NB4 (cell line): ENCODE results near the gene FGL2.
"Not testable (repeated sequence)": the region's sequence is repeated elsewhere in the genome, so short reads cannot be mapped to it uniquely, and the experiment has no call there.

Experiments
- DNase-seq: peaks from one replicate; pipeline ENCODE4 v3.0.0; 2010; ENCODE audit warnings: low read depth
- H3K4me3 ChIP-seq: one replicate; pipeline ENCODE4 v1.5.1; 2011; ENCODE audit warnings: mild to moderate bottlenecking, low read depth, low read length, moderate library complexity
- MYC ChIP-seq: IDR thresholded peaks from 2 replicates; pipeline ENCODE4 v1.6.1; 2011; ENCODE audit warnings: low read depth, low read length
- POLR2A ChIP-seq: IDR thresholded peaks from 2 replicates; pipeline ENCODE4 v1.6.1; 2011; ENCODE audit warnings: mild to moderate bottlenecking; ENCODE audit not compliant: insufficient read length; ENCODE audit errors: extremely low read depth
- TF ChIP-seq, protein P1 (sequence below): IDR thresholded peaks from one replicate; pipeline ENCODE4 v1.5.1; 2012; ENCODE audit warnings: low read depth, low read length
- TF ChIP-seq, protein P2 (sequence below): IDR thresholded peaks from 2 replicates; pipeline ENCODE4 v1.6.1; 2011; ENCODE audit warnings: low read depth, low read length

Gene FGL2

DNA sequence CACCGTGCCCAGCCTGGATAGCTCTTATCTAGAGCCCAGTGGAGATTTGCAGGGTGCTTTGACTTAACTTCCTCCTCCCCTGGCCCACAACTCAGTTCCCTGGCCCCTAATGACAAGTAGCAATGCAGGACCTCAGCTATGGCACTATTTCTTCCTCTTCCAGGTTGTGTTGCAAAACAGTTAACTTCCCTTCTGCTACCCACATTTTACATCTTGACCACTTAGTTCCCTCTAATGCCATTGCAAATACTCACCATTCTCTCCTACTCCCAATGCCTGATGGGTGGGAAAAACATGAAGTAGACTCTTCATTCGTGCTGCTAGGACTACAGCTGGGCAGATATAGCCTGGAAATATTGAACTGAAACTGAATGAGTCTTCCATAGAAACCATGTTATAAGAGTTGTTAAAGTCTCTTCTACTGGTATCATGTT, 39.1 kb upstream of the FGL2 start:
- TF ChIP-seq, protein P1, sequence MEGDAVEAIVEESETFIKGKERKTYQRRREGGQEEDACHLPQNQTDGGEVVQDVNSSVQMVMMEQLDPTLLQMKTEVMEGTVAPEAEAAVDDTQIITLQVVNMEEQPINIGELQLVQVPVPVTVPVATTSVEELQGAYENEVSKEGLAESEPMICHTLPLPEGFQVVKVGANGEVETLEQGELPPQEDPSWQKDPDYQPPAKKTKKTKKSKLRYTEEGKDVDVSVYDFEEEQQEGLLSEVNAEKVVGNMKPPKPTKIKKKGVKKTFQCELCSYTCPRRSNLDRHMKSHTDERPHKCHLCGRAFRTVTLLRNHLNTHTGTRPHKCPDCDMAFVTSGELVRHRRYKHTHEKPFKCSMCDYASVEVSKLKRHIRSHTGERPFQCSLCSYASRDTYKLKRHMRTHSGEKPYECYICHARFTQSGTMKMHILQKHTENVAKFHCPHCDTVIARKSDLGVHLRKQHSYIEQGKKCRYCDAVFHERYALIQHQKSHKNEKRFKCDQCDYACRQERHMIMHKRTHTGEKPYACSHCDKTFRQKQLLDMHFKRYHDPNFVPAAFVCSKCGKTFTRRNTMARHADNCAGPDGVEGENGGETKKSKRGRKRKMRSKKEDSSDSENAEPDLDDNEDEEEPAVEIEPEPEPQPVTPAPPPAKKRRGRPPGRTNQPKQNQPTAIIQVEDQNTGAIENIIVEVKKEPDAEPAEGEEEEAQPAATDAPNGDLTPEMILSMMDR = no peak
- TF ChIP-seq POLR2A = no peak
- TF ChIP-seq, protein P2, sequence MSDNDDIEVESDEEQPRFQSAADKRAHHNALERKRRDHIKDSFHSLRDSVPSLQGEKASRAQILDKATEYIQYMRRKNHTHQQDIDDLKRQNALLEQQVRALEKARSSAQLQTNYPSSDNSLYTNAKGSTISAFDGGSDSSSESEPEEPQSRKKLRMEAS = peak; percentile 56; the same call in 1 of the 2 replicates
- peak; percentile 98 for DNase-seq
- no peak overlapping the region for H3K4me3 ChIP-seq

DNA sequence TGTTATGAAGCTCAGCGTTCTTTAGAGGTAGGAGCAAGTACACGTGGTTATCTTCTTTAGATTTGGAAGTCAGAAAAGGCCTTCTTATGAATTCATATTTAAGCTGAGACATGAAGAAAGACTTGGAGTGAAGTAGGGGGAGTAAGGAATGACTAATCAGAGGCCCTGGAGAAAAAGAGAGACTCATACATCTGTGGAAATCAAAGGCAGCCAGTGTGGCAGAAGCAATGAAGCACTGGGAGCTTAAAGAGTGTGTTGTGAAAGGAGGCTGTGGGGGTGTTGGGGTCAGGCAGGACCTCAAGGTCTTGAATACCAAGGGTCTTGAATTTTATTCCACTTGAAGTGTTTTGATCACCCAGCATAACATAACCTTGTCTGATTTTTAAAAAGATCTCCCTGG, 35.7 kb upstream of the FGL2 start:
- TF ChIP-seq POLR2A = no peak
- TF ChIP-seq MYC = no peak
- TF ChIP-seq, protein P2 = no peak
- TF ChIP-seq, protein P1 = no peak
- H3K4me3 ChIP-seq = no peak overlapping the region
- DNase-seq = peak; percentile 53

DNA sequence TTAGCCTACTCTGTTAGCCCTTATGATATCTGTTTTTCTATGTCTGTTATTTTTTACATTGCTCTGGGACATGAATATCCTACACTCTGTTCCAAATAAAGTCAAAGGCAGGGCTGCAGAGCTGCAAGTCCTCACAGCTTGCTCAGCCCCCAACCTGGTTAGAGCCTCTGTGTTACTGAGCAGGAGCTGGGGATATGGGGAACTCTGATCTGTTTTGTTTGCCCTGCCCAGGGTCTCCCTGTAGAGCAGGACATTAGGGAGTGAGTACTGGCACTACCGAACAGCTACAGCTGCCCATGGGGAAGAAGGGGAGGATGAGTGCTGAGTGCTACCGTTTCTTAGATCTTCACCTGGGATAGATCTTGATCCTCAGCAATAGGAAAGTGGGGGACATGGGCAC, 32.8 kb upstream of the FGL2 start:
- TF ChIP-seq MYC (no peak), POLR2A (no peak)
- TF ChIP-seq, protein P2 = no peak
- TF ChIP-seq, protein P1 = no peak

DNA sequence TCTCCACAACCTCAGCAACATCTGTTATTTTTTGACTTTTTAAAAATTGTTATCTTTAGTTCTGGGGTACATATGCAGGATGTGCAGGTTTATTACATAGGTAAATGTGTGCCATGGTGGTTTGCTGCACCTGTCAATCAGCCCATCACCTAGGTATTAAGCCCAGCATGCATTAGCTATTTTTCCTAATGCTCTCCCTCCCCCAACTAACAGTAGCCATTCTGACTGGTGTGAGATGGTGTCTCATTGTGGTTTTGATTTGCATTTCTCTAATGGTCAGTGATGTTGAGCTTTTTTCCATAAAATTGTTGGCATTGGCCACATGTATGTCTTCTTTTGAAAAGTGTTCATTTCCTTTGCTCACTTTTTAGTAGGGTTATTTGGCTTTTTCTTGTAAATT, 29.2 kb upstream of the FGL2 start:
- not testable (repeated sequence) for H3K4me3 ChIP-seq, DNase-seq

More for the DNA sequence above, 32.8 kb upstream of the FGL2 start:
- DNase-seq = no peak
- H3K4me3 ChIP-seq = no peak overlapping the region

DNA sequence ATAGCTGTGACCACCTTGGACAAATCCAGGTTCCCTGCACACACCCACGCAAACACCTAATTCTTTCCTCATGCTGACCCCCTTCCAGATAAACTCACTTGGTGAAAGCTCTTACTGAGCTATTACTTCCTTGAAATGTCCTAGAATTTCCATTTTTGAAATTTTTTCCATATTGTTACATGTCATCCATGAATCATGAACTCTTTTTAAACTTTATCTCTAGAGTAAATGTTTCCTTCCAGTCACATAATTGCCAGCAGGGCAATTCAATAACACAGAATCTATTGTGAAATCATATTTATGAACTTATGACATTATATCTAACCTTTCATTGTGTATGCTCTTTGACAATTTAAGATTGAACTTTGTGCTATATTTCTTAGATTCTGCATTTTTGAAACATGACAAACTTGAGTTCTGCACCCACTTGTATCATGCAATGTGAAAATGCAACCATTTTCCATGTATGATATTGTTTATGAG, 26.8 kb upstream of the FGL2 start:
- TF ChIP-seq, protein P1 = no peak
- TF ChIP-seq, protein P2 = no peak
- TF ChIP-seq POLR2A (no peak), MYC (no peak)
- no peak for DNase-seq
- H3K4me3 ChIP-seq = no peak overlapping the region

DNA sequence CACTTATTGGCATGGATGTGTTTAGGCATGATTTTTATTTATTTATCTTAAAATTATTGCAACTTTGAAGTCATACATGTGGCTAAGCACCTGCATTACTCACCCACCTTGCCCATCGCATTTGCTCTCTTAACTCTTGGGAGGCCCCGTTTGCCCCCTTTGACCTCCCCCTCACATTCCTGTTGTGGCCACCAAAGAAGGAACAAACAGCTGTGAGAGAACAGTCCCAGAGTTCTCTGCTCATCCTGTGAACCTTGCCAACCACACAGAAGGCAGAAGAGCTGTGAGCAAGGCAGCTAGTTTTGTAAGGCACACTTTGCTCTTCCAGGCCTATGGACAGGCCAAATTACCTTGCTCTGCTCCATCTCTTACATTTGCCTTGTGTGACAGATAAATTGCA, 23.6 kb upstream of the FGL2 start:
- H3K4me3 ChIP-seq = no peak overlapping the region
- DNase-seq = peak; percentile 25
- TF ChIP-seq, protein P2 = no peak
- TF ChIP-seq MYC (no peak), POLR2A (no peak)
- TF ChIP-seq, protein P1 = no peak
